ENCODE measurements around the gene GAK.

The GAK gene

GRCh38 chr4:867526-868250, 64.4 kb downstream of the GAK start:
- no peak for DNase-seq

- no peak for DNase-seq
Measured at GRCh38 chr4:866761-867390, 65.2 kb downstream of the GAK start.

- no peak for DNase-seq
Measured at GRCh38 chr4:866068-866760, 65.9 kb downstream of the GAK start.

- no peak for DNase-seq
Measured at GRCh38 chr4:865572-865971, 66.5 kb downstream of the GAK start.

GRCh38 chr4:865121-865465, 67.0 kb downstream of the GAK start:
- no peak for DNase-seq

GRCh38 chr4:864456-865120, 67.5 kb downstream of the GAK start:
- no peak for DNase-seq

GRCh38 chr4:860561-860960, 71.6 kb downstream of the GAK start:
- no peak for DNase-seq

- DNase-seq: no peak
Measured at GRCh38 chr4:859496-859895, 72.6 kb downstream of the GAK start.

- no peak for DNase-seq
Measured at GRCh38 chr4:858831-859451, 73.2 kb downstream of the GAK start.

- DNase-seq: no peak
Measured at GRCh38 chr4:858041-858481, 74.1 kb downstream of the GAK start.

- no peak for DNase-seq
Measured at GRCh38 chr4:857461-857860, 74.7 kb downstream of the GAK start.

GRCh38 chr4:856225-856901, 75.8 kb downstream of the GAK start:
- DNase-seq: no peak

GRCh38 chr4:855880-856224, 76.3 kb downstream of the GAK start:
- no peak for DNase-seq

GRCh38 chr4:854356-854755, 77.8 kb downstream of the GAK start:
- no peak for DNase-seq

- no peak for DNase-seq
Measured at GRCh38 chr4:853416-853781, 78.7 kb downstream of the GAK start.

- DNase-seq: no peak
Measured at GRCh38 chr4:851701-852430, 80.2 kb downstream of the GAK start.

- DNase-seq: no peak
Measured at GRCh38 chr4:850323-850945, 81.7 kb downstream of the GAK start.

GRCh38 chr4:849478-850175, 82.5 kb downstream of the GAK start:
- DNase-seq: no peak

- no peak for DNase-seq
Measured at GRCh38 chr4:848803-849477, 83.2 kb downstream of the GAK start.

- no peak for DNase-seq
Measured at GRCh38 chr4:848307-848691, 83.8 kb downstream of the GAK start.
